ENCODE results near the gene RALA.

- TF ChIP-seq, protein P1, sequence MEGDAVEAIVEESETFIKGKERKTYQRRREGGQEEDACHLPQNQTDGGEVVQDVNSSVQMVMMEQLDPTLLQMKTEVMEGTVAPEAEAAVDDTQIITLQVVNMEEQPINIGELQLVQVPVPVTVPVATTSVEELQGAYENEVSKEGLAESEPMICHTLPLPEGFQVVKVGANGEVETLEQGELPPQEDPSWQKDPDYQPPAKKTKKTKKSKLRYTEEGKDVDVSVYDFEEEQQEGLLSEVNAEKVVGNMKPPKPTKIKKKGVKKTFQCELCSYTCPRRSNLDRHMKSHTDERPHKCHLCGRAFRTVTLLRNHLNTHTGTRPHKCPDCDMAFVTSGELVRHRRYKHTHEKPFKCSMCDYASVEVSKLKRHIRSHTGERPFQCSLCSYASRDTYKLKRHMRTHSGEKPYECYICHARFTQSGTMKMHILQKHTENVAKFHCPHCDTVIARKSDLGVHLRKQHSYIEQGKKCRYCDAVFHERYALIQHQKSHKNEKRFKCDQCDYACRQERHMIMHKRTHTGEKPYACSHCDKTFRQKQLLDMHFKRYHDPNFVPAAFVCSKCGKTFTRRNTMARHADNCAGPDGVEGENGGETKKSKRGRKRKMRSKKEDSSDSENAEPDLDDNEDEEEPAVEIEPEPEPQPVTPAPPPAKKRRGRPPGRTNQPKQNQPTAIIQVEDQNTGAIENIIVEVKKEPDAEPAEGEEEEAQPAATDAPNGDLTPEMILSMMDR (IDR thresholded peaks at IDR 0.05): no peak
- TF ChIP-seq POLR2A (IDR thresholded peaks at IDR 0.05): no peak
Measured at GRCh38 chr7:39589323-39590111, 33.9 kb upstream of the RALA start.
